ENCODE results near the gene ZNF423.
A peak's percentile ranks its signal among the peaks of the same experiment; 100 is the strongest.

Gene ZNF423

GRCh38 chr16:49856672-49857330 lies 889 bp upstream of the ZNF423 start:
- Histone ChIP-seq H3K36me3 (ENCODE audit: control insufficient read depth, insufficient read depth, low read length) (no peaks in the 10 kb centered on the region), H3K27ac (ENCODE audit: low read depth, low read length) (peak overlapping the region; percentile 64; the same call in 1 of the 2 replicates), H3K27me3 (ENCODE audit: control insufficient read depth, insufficient read depth, low read length) (peaks cover 26% of the 10 kb centered on the region), H3K9me3 (ENCODE audit: control insufficient read depth, insufficient read depth, low read depth, low read length) (no peaks in the 10 kb centered on the region), H3K4me1 (ENCODE audit: control insufficient read depth, insufficient read depth, low read length) (peaks cover 28% of the 10 kb centered on the region), H3K9ac (ENCODE audit: low read length) (peak overlapping the region; percentile 82), H3K4me3 (ENCODE audit: low read depth, low read length) (peak overlapping the region; percentile 79)

- Histone ChIP-seq H3K4me3 (ENCODE audit: low read depth, low read length) (peak overlapping the region; percentile 79), H3K27ac (ENCODE audit: low read depth, low read length) (peak overlapping the region; percentile 93), H3K9me3 (ENCODE audit: control insufficient read depth, insufficient read depth, low read depth, low read length) (no peaks in the 10 kb centered on the region), H3K9ac (ENCODE audit: low read length) (peak overlapping the region; percentile 86), H3K36me3 (ENCODE audit: control insufficient read depth, insufficient read depth, low read length) (no peaks in the 10 kb centered on the region), H3K4me1 (ENCODE audit: control insufficient read depth, insufficient read depth, low read length) (peaks cover 42% of the 10 kb centered on the region), H3K27me3 (ENCODE audit: control insufficient read depth, insufficient read depth, low read length) (peaks cover 23% of the 10 kb centered on the region)
These were observed 561 bp downstream of the ZNF423 start for GRCh38 chr16:49855280-49855821.

GRCh38 chr16:49854796-49855203 lies 1.1 kb downstream of the ZNF423 start:
- H3K4me1 ChIP-seq (ENCODE audit: control insufficient read depth, insufficient read depth, low read length): peaks cover 48% of the 10 kb centered on the region
- peak overlapping the region; percentile 79 for H3K4me3 ChIP-seq (ENCODE audit: low read depth, low read length)
- H3K27ac ChIP-seq (ENCODE audit: low read depth, low read length): peak overlapping the region; percentile 88; the same call in 1 of the 2 replicates
- peak overlapping the region; percentile 86 for H3K9ac ChIP-seq (ENCODE audit: low read length)
- peaks cover 19% of the 10 kb centered on the region for H3K27me3 ChIP-seq (ENCODE audit: control insufficient read depth, insufficient read depth, low read length)
- no peaks in the 10 kb centered on the region for H3K36me3 ChIP-seq (ENCODE audit: control insufficient read depth, insufficient read depth, low read length)
- H3K9me3 ChIP-seq (ENCODE audit: control insufficient read depth, insufficient read depth, low read depth, low read length): no peaks in the 10 kb centered on the region

- Histone ChIP-seq H3K27me3 (ENCODE audit: control insufficient read depth, insufficient read depth, low read length) (peaks cover 14% of the 10 kb centered on the region; the same call in 1 of the 2 replicates), H3K9ac (ENCODE audit: low read length) (peak overlapping the region; percentile 86), H3K4me3 (ENCODE audit: low read depth, low read length) (peak overlapping the region; percentile 79), H3K27ac (ENCODE audit: low read depth, low read length) (peak overlapping the region; percentile 88; the same call in 1 of the 2 replicates), H3K36me3 (ENCODE audit: control insufficient read depth, insufficient read depth, low read length) (no peaks in the 10 kb centered on the region), H3K4me1 (ENCODE audit: control insufficient read depth, insufficient read depth, low read length) (peaks cover 48% of the 10 kb centered on the region), H3K9me3 (ENCODE audit: control insufficient read depth, insufficient read depth, low read depth, low read length) (no peaks in the 10 kb centered on the region)
These were observed 1.6 kb downstream of the ZNF423 start for GRCh38 chr16:49854188-49854795.

GRCh38 chr16:49852279-49852678 lies 3.6 kb downstream of the ZNF423 start:
- no peak overlapping the region for H3K4me3 ChIP-seq (ENCODE audit: low read depth, low read length)
- H3K9me3 ChIP-seq (ENCODE audit: control insufficient read depth, insufficient read depth, low read depth, low read length): no peaks in the 10 kb centered on the region
- no peaks in the 10 kb centered on the region; the same call in 1 of the 2 replicates for H3K27me3 ChIP-seq (ENCODE audit: control insufficient read depth, insufficient read depth, low read length)
- H3K27ac ChIP-seq (ENCODE audit: low read depth, low read length): no peak overlapping the region
- peaks cover 52% of the 10 kb centered on the region for H3K4me1 ChIP-seq (ENCODE audit: control insufficient read depth, insufficient read depth, low read length)
- H3K9ac ChIP-seq (ENCODE audit: low read length): no peak overlapping the region
- no peaks in the 10 kb centered on the region; the same call in 1 of the 2 replicates for H3K36me3 ChIP-seq (ENCODE audit: control insufficient read depth, insufficient read depth, low read length)

- Histone ChIP-seq H3K27ac (ENCODE audit: low read depth, low read length) (no peak overlapping the region), H3K4me1 (ENCODE audit: control insufficient read depth, insufficient read depth, low read length) (peaks cover 59% of the 10 kb centered on the region), H3K27me3 (ENCODE audit: control insufficient read depth, insufficient read depth, low read length) (no peaks in the 10 kb centered on the region), H3K9me3 (ENCODE audit: control insufficient read depth, insufficient read depth, low read depth, low read length) (no peaks in the 10 kb centered on the region), H3K4me3 (ENCODE audit: low read depth, low read length) (no peak overlapping the region), H3K36me3 (ENCODE audit: control insufficient read depth, insufficient read depth, low read length) (no peaks in the 10 kb centered on the region; the same call in 1 of the 2 replicates), H3K9ac (ENCODE audit: low read length) (no peak overlapping the region)
These were observed 4.5 kb downstream of the ZNF423 start for GRCh38 chr16:49851468-49851787.

GRCh38 chr16:49850558-49851467 lies 5.1 kb downstream of the ZNF423 start:
- Histone ChIP-seq H3K27ac (ENCODE audit: low read depth, low read length) (no peak overlapping the region), H3K4me1 (ENCODE audit: control insufficient read depth, insufficient read depth, low read length) (peaks cover 63% of the 10 kb centered on the region), H3K4me3 (ENCODE audit: low read depth, low read length) (no peak overlapping the region), H3K9me3 (ENCODE audit: control insufficient read depth, insufficient read depth, low read depth, low read length) (no peaks in the 10 kb centered on the region), H3K36me3 (ENCODE audit: control insufficient read depth, insufficient read depth, low read length) (no peaks in the 10 kb centered on the region; the same call in 1 of the 2 replicates), H3K9ac (ENCODE audit: low read length) (no peak overlapping the region), H3K27me3 (ENCODE audit: control insufficient read depth, insufficient read depth, low read length) (no peaks in the 10 kb centered on the region)

- Histone ChIP-seq H3K9me3 (ENCODE audit: control insufficient read depth, insufficient read depth, low read depth, low read length) (no peaks in the 10 kb centered on the region), H3K27ac (ENCODE audit: low read depth, low read length) (no peak overlapping the region), H3K4me1 (ENCODE audit: control insufficient read depth, insufficient read depth, low read length) (peaks cover 63% of the 10 kb centered on the region), H3K36me3 (ENCODE audit: control insufficient read depth, insufficient read depth, low read length) (no peaks in the 10 kb centered on the region; the same call in 1 of the 2 replicates), H3K4me3 (ENCODE audit: low read depth, low read length) (no peak overlapping the region), H3K9ac (ENCODE audit: low read length) (no peak overlapping the region), H3K27me3 (ENCODE audit: control insufficient read depth, insufficient read depth, low read length) (no peaks in the 10 kb centered on the region)
These were observed 6.2 kb downstream of the ZNF423 start for GRCh38 chr16:49849754-49850108.

- peaks cover 62% of the 10 kb centered on the region for H3K4me1 ChIP-seq (ENCODE audit: control insufficient read depth, insufficient read depth, low read length)
- no peak overlapping the region for H3K4me3 ChIP-seq (ENCODE audit: low read depth, low read length)
- H3K27ac ChIP-seq (ENCODE audit: low read depth, low read length): no peak overlapping the region
- H3K9me3 ChIP-seq (ENCODE audit: control insufficient read depth, insufficient read depth, low read depth, low read length): no peaks in the 10 kb centered on the region
- H3K27me3 ChIP-seq (ENCODE audit: control insufficient read depth, insufficient read depth, low read length): no peaks in the 10 kb centered on the region
- H3K9ac ChIP-seq (ENCODE audit: low read length): no peak overlapping the region
- H3K36me3 ChIP-seq (ENCODE audit: control insufficient read depth, insufficient read depth, low read length): no peaks in the 10 kb centered on the region; the same call in 1 of the 2 replicates
These were observed 6.7 kb downstream of the ZNF423 start for GRCh38 chr16:49849037-49849753.

- Histone ChIP-seq H3K4me3 (ENCODE audit: low read depth, low read length) (no peak overlapping the region), H3K9me3 (ENCODE audit: control insufficient read depth, insufficient read depth, low read depth, low read length) (no peaks in the 10 kb centered on the region), H3K27me3 (ENCODE audit: control insufficient read depth, insufficient read depth, low read length) (no peaks in the 10 kb centered on the region), H3K27ac (ENCODE audit: low read depth, low read length) (no peak overlapping the region), H3K36me3 (ENCODE audit: control insufficient read depth, insufficient read depth, low read length) (no peaks in the 10 kb centered on the region; the same call in 1 of the 2 replicates), H3K4me1 (ENCODE audit: control insufficient read depth, insufficient read depth, low read length) (peaks cover 59% of the 10 kb centered on the region), H3K9ac (ENCODE audit: low read length) (no peak overlapping the region)
These were observed 7.4 kb downstream of the ZNF423 start for GRCh38 chr16:49848530-49848929.
